ENCODE results near the gene SCNN1G. TPM values are rescaled to one million over a fixed set of nuclear protein-coding genes. Genes with fewer than 3 reads are reported as not detected.

Gene SCNN1G
- total and polyA plus RNA-seq, 5 donors from 2014 or later = not detected

- Mint-ChIP-seq H3K4me1 (no peaks in the 10 kb centered on the region), H3K27me3 (peaks cover 8% of the 10 kb centered on the region), H3K36me3 (no peaks in the 10 kb centered on the region), H3K27ac (no peak overlapping the region), H3K9me3 (peaks cover 0 to 2% (median 0%) of the 10 kb centered on the region in 7 donors), H3K4me3 (no peak overlapping the region)
- H3K27me3 ChIP-seq (ENCODE audit: control insufficient read depth, insufficient read depth, low read length) = no peaks in the 10 kb centered on the region
- no peak overlapping the region for H3K27ac ChIP-seq (ENCODE audit: insufficient read depth, low read length, poor library complexity, severe bottlenecking)
- no peaks in the 10 kb centered on the region for H3K4me1 ChIP-seq (ENCODE audit: control insufficient read depth, insufficient read depth, low read length, poor library complexity, severe bottlenecking)
- DNase-seq (no peak), ATAC-seq (ENCODE audit: low read depth in 2 of 2) (no peak)
- no peaks in the 10 kb centered on the region for H3K36me3 ChIP-seq (ENCODE audit: control insufficient read depth, insufficient read depth, low read length)
- H3K9me3 ChIP-seq (ENCODE audit: control insufficient read depth in 2 of 2, low read length in 2 of 2) = no peaks in the 10 kb centered on the region
- H3K4me3 ChIP-seq (ENCODE audit: low read depth, low read length) = no peak overlapping the region
Observed at GRCh38 chr16:23209606-23210005, 27.1 kb downstream of the SCNN1G start.

DNA sequence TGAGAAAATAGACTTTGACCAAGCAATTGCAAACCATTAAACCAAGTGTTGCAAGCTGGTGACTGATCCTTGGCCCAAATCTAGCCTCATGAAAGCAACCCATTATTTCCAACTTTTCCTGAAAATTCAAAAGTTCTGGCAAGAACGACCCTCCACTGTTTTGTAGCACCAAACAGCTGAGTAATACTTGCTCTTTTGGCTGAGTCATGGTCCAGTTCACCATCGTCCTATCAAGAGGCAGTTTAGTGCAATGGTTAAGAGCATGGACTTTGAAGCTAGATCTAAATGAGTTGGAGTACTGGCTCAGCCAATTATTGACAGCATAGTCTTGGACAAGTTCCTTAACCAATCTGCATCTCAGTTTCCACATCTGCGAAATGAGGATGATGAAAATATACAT is 31.3 kb downstream of the SCNN1G start:
- Histone ChIP-seq H3K27ac (ENCODE audit: insufficient read depth, low read length, poor library complexity, severe bottlenecking) (no peak overlapping the region), H3K27me3 (ENCODE audit: control insufficient read depth, insufficient read depth, low read length) (no peaks in the 10 kb centered on the region), H3K4me1 (ENCODE audit: control insufficient read depth, insufficient read depth, low read length, poor library complexity, severe bottlenecking) (no peaks in the 10 kb centered on the region), H3K4me3 (ENCODE audit: low read depth, low read length) (no peak overlapping the region), H3K9me3 (ENCODE audit: control insufficient read depth in 2 of 2, low read length in 2 of 2) (no peaks in the 10 kb centered on the region), H3K36me3 (ENCODE audit: control insufficient read depth, insufficient read depth, low read length) (no peaks in the 10 kb centered on the region)
- no peaks in the 10 kb centered on the region for H3K36me3 Mint-ChIP-seq
- no peak overlapping the region for H3K4me3 Mint-ChIP-seq
- H3K27me3 Mint-ChIP-seq = peaks cover 9% of the 10 kb centered on the region
- no peaks in the 10 kb centered on the region for H3K4me1 Mint-ChIP-seq
- no peak for DNase-seq
- no peak overlapping the region for H3K27ac Mint-ChIP-seq
- ATAC-seq (ENCODE audit: low read depth in 2 of 2) = no peak
- H3K9me3 Mint-ChIP-seq = peaks cover 0 to 1% (median 0%) of the 10 kb centered on the region in 7 donors

DNA sequence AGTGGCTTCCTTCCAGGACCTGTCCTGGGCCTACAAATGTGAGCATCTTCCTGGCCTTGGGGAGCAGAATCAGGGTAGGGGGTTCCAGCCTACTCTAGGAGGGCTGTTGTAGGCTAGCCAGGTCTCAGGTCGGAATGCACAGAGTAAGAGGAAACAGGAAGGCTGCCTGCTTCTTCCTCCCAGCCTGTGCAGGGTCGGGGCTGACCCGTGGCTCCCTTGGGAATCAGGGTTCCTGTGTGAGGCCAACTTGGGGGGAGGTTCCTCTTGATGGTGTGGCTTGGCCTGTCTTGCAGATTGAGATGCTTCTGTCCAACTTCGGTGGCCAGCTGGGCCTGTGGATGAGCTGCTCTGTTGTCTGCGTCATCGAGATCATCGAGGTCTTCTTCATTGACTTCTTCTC is 32.3 kb downstream of the SCNN1G start:
- Mint-ChIP-seq H3K27ac (no peak overlapping the region), H3K4me3 (no peak overlapping the region), H3K36me3 (no peaks in the 10 kb centered on the region), H3K27me3 (peaks cover 9% of the 10 kb centered on the region), H3K9me3 (peaks cover 0 to 1% (median 0%) of the 10 kb centered on the region in 7 donors), H3K4me1 (no peaks in the 10 kb centered on the region)
- no peak for ATAC-seq (ENCODE audit: low read depth in 2 of 2)
- no peak overlapping the region for H3K4me3 ChIP-seq (ENCODE audit: low read depth, low read length)
- H3K36me3 ChIP-seq (ENCODE audit: control insufficient read depth, insufficient read depth, low read length) = no peaks in the 10 kb centered on the region
- H3K4me1 ChIP-seq (ENCODE audit: control insufficient read depth, insufficient read depth, low read length, poor library complexity, severe bottlenecking) = no peaks in the 10 kb centered on the region
- H3K9me3 ChIP-seq (ENCODE audit: control insufficient read depth in 2 of 2, low read length in 2 of 2) = no peaks in the 10 kb centered on the region
- H3K27ac ChIP-seq (ENCODE audit: insufficient read depth, low read length, poor library complexity, severe bottlenecking) = no peak overlapping the region
- DNase-seq = no peak
- H3K27me3 ChIP-seq (ENCODE audit: control insufficient read depth, insufficient read depth, low read length) = no peaks in the 10 kb centered on the region

DNA sequence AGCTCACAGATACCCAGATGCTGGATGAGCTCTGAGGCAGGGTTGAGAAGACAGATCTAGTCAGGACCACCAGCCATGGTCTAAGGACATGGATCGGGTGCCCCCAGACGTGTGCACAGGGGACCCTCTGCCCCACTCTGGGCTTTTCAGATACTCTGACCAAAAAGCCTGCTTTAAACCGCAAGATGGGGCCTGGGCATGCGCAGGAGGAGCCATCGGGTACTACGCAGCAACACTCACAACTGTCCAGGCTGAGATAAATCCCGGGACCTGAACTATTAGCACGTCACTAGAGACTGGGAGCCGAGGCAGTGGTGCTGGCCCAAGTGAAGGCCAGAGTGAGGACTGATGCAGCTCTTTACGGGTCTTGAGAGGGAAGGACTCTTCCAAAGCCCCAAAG is 32.9 kb downstream of the SCNN1G start:
- Histone ChIP-seq H3K4me1 (ENCODE audit: control insufficient read depth, insufficient read depth, low read length, poor library complexity, severe bottlenecking) (no peaks in the 10 kb centered on the region), H3K27ac (ENCODE audit: insufficient read depth, low read length, poor library complexity, severe bottlenecking) (no peak overlapping the region), H3K36me3 (ENCODE audit: control insufficient read depth, insufficient read depth, low read length) (no peaks in the 10 kb centered on the region), H3K27me3 (ENCODE audit: control insufficient read depth, insufficient read depth, low read length) (no peaks in the 10 kb centered on the region), H3K9me3 (ENCODE audit: control insufficient read depth in 2 of 2, low read length in 2 of 2) (no peaks in the 10 kb centered on the region), H3K4me3 (ENCODE audit: low read depth, low read length) (no peak overlapping the region)
- no peak for DNase-seq
- H3K4me3 Mint-ChIP-seq = no peak overlapping the region
- no peak overlapping the region for H3K27ac Mint-ChIP-seq
- peaks cover 9% of the 10 kb centered on the region for H3K27me3 Mint-ChIP-seq
- H3K4me1 Mint-ChIP-seq = no peaks in the 10 kb centered on the region
- no peak for ATAC-seq (ENCODE audit: low read depth in 2 of 2)
- H3K9me3 Mint-ChIP-seq = peaks cover 0 to 4% (median 0%) of the 10 kb centered on the region in 7 donors
- no peaks in the 10 kb centered on the region for H3K36me3 Mint-ChIP-seq

- Mint-ChIP-seq H3K4me3 (no peak overlapping the region), H3K27ac (no peak overlapping the region), H3K4me1 (no peaks in the 10 kb centered on the region), H3K9me3 (peaks cover 0 to 4% (median 0%) of the 10 kb centered on the region in 7 donors), H3K36me3 (no peaks in the 10 kb centered on the region), H3K27me3 (peaks cover 9% of the 10 kb centered on the region)
- Histone ChIP-seq H3K36me3 (ENCODE audit: control insufficient read depth, insufficient read depth, low read length) (no peaks in the 10 kb centered on the region), H3K27ac (ENCODE audit: insufficient read depth, low read length, poor library complexity, severe bottlenecking) (no peak overlapping the region), H3K27me3 (ENCODE audit: control insufficient read depth, insufficient read depth, low read length) (no peaks in the 10 kb centered on the region), H3K4me3 (ENCODE audit: low read depth, low read length) (no peak overlapping the region), H3K9me3 (ENCODE audit: control insufficient read depth in 2 of 2, low read length in 2 of 2) (no peaks in the 10 kb centered on the region), H3K4me1 (ENCODE audit: control insufficient read depth, insufficient read depth, low read length, poor library complexity, severe bottlenecking) (no peaks in the 10 kb centered on the region)
- no peak for DNase-seq
- no peak for ATAC-seq (ENCODE audit: low read depth in 2 of 2)
Observed at GRCh38 chr16:23216658-23217246, 34.2 kb downstream of the SCNN1G start.

DNA sequence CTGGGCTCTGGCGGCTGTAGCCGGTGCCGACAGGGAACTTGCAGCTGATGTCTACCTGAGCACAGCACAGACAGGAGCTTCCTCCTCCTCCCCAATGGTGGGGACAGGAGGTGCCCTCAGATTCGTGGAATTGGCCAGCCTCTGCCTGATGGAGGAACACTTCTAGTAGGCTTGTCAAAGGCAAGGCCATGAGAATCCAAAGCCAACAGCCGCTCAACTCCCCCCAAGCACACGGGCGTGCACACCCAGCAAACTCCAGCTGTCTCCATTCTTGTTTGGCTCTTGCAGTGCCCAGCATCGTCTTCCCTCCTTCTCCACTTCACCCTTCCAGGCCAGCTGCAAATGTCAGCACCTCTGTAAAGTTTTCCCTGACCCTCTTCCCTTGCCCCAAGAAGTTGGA is 35.1 kb downstream of the SCNN1G start:
- Mint-ChIP-seq H3K36me3 (no peaks in the 10 kb centered on the region), H3K27me3 (peaks cover 9% of the 10 kb centered on the region), H3K4me3 (no peak overlapping the region), H3K4me1 (no peaks in the 10 kb centered on the region), H3K27ac (no peak overlapping the region), H3K9me3 (peaks cover 0 to 6% (median 0%) of the 10 kb centered on the region in 7 donors)
- Histone ChIP-seq H3K27me3 (ENCODE audit: control insufficient read depth, insufficient read depth, low read length) (no peaks in the 10 kb centered on the region), H3K4me1 (ENCODE audit: control insufficient read depth, insufficient read depth, low read length, poor library complexity, severe bottlenecking) (no peaks in the 10 kb centered on the region), H3K27ac (ENCODE audit: insufficient read depth, low read length, poor library complexity, severe bottlenecking) (no peak overlapping the region), H3K36me3 (ENCODE audit: control insufficient read depth, insufficient read depth, low read length) (no peaks in the 10 kb centered on the region), H3K9me3 (ENCODE audit: control insufficient read depth in 2 of 2, low read length in 2 of 2) (no peaks in the 10 kb centered on the region), H3K4me3 (ENCODE audit: low read depth, low read length) (no peak overlapping the region)
- DNase-seq = no peak
- no peak for ATAC-seq (ENCODE audit: low read depth in 2 of 2)

DNA sequence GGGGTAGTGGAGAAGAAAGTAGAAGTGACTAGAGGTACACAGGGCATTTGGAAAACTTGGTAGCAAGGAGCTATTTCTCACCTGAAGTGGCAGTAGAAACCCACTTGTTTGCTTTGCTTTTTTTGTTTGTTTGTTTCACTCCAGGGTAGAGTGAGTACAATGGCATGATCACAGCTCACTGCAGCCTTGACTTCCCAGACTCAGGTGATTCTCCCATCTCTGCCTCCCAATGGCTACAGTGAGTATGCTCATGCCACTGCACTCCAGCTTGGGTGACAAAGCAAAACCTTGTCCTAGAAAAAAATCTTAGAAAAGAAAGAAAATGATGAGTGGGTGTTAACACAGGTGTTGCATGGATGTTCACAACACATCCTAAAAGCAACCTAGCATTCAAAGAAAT is 40.4 kb downstream of the SCNN1G start:
- Mint-ChIP-seq H3K27ac (no peak overlapping the region), H3K36me3 (no peaks in the 10 kb centered on the region), H3K9me3 (peaks cover 0 to 11% (median 0%) of the 10 kb centered on the region in 7 donors), H3K4me3 (no peak overlapping the region), H3K27me3 (peaks cover 5% of the 10 kb centered on the region), H3K4me1 (no peaks in the 10 kb centered on the region)
- no peaks in the 10 kb centered on the region for H3K4me1 ChIP-seq (ENCODE audit: control insufficient read depth, insufficient read depth, low read length, poor library complexity, severe bottlenecking)
- H3K36me3 ChIP-seq (ENCODE audit: control insufficient read depth, insufficient read depth, low read length) = no peaks in the 10 kb centered on the region
- no peak for ATAC-seq (ENCODE audit: low read depth in 2 of 2)
- no peak overlapping the region for H3K27ac ChIP-seq (ENCODE audit: insufficient read depth, low read length, poor library complexity, severe bottlenecking)
- no peaks in the 10 kb centered on the region for H3K27me3 ChIP-seq (ENCODE audit: control insufficient read depth, insufficient read depth, low read length)
- no peak overlapping the region for H3K4me3 ChIP-seq (ENCODE audit: low read depth, low read length)
- no peaks in the 10 kb centered on the region for H3K9me3 ChIP-seq (ENCODE audit: control insufficient read depth in 2 of 2, low read length in 2 of 2)
- no peak for DNase-seq

DNA sequence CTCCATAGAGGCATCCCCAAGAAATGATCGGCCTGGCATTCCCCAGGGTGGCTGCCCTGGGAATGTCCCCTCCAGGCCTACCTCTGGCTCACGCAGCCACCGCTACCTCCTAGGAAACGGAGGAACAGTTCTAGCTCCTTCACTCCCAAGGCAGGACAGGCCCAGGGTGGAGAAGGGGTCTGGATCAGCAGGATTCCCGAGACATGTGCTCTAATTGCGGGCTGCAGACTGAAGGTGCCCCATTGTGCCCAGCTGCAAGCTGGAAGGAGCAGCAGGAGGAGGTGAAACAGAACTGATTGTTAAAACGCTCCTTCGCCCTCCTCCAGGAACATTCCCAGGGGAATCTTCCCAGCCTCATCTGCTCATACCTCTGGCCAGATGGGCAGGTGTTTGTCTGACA is 40.8 kb downstream of the SCNN1G start:
- Histone ChIP-seq H3K36me3 (ENCODE audit: control insufficient read depth, insufficient read depth, low read length) (no peaks in the 10 kb centered on the region), H3K27ac (ENCODE audit: insufficient read depth, low read length, poor library complexity, severe bottlenecking) (no peak overlapping the region), H3K4me3 (ENCODE audit: low read depth, low read length) (no peak overlapping the region), H3K4me1 (ENCODE audit: control insufficient read depth, insufficient read depth, low read length, poor library complexity, severe bottlenecking) (no peaks in the 10 kb centered on the region), H3K27me3 (ENCODE audit: control insufficient read depth, insufficient read depth, low read length) (no peaks in the 10 kb centered on the region), H3K9me3 (ENCODE audit: control insufficient read depth in 2 of 2, low read length in 2 of 2) (no peaks in the 10 kb centered on the region)
- H3K9me3 Mint-ChIP-seq = peaks cover 0 to 11% (median 0%) of the 10 kb centered on the region in 7 donors
- no peak overlapping the region for H3K4me3 Mint-ChIP-seq
- H3K36me3 Mint-ChIP-seq = no peaks in the 10 kb centered on the region
- DNase-seq = no peak
- H3K4me1 Mint-ChIP-seq = no peaks in the 10 kb centered on the region
- H3K27ac Mint-ChIP-seq = no peak overlapping the region
- peaks cover 4% of the 10 kb centered on the region for H3K27me3 Mint-ChIP-seq
- ATAC-seq (ENCODE audit: low read depth in 2 of 2) = no peak

Measured in CD4-positive, CD25-positive, alpha-beta regulatory T cell (primary cell).